Measurements from ENCODE around the gene SEC31B.

The SEC31B gene

GRCh38 chr10:100567249-100567648 lies 47.6 kb upstream of the SEC31B start:
- Histone ChIP-seq H3K9me3 (ENCODE audit: insufficient read depth, low read length) (no peaks in the 10 kb centered on the region), H3F3A (ENCODE audit: insufficient read depth) (no peaks in the 10 kb centered on the region), H3K4me2 (ENCODE audit: low read depth, low read length, poor library complexity, severe bottlenecking) (no peak overlapping the region), H3K9me2 (replicated peaks; ENCODE audit: insufficient read depth, low read length) (no peaks in the 10 kb centered on the region), H3K36me3 (ENCODE audit: low read length) (no peaks in the 10 kb centered on the region), H3K79me2 (ENCODE audit: insufficient read depth, low read length) (no peaks in the 10 kb centered on the region), H3K27me3 (ENCODE audit: low read length) (no peaks in the 10 kb centered on the region), H4K20me1 (ENCODE audit: low read depth, low read length) (no peaks in the 10 kb centered on the region), H3K4me3 (ENCODE audit: insufficient read depth, low read length, poor library complexity, severe bottlenecking) (no peak overlapping the region), H3K27ac (ENCODE audit: low read depth, low read length) (no peak overlapping the region), H2AFZ (ENCODE audit: low read depth, low read length, severe bottlenecking) (no peak overlapping the region), H3K9ac (ENCODE audit: low read length) (no peak overlapping the region)
- TF ChIP-seq EZH2phosphoT487 (conservative IDR thresholded peaks at IDR 0.05; ENCODE audit: low read length) (no peak), CTCF (IDR thresholded peaks at IDR 0.05; ENCODE audit: insufficient read depth, low read length, poor library complexity, severe bottlenecking) (no peak)

- Histone ChIP-seq H3K9me3 (ENCODE audit: insufficient read depth, low read length) (no peaks in the 10 kb centered on the region), H2AFZ (ENCODE audit: low read depth, low read length, severe bottlenecking) (no peak overlapping the region), H3K36me3 (ENCODE audit: low read length) (no peaks in the 10 kb centered on the region), H3K9ac (ENCODE audit: low read length) (no peak overlapping the region), H3K79me2 (ENCODE audit: insufficient read depth, low read length) (no peaks in the 10 kb centered on the region), H3F3A (ENCODE audit: insufficient read depth) (no peaks in the 10 kb centered on the region), H3K4me3 (ENCODE audit: insufficient read depth, low read length, poor library complexity, severe bottlenecking) (no peak overlapping the region), H3K9me2 (replicated peaks; ENCODE audit: insufficient read depth, low read length) (no peaks in the 10 kb centered on the region), H3K27ac (ENCODE audit: low read depth, low read length) (no peak overlapping the region), H4K20me1 (ENCODE audit: low read depth, low read length) (no peaks in the 10 kb centered on the region), H3K4me2 (ENCODE audit: low read depth, low read length, poor library complexity, severe bottlenecking) (no peak overlapping the region), H3K27me3 (ENCODE audit: low read length) (no peaks in the 10 kb centered on the region)
- TF ChIP-seq CTCF (IDR thresholded peaks at IDR 0.05; ENCODE audit: insufficient read depth, low read length, poor library complexity, severe bottlenecking) (no peak), EZH2phosphoT487 (conservative IDR thresholded peaks at IDR 0.05; ENCODE audit: low read length) (no peak)
Measured at GRCh38 chr10:100566561-100566960, 46.9 kb upstream of the SEC31B start.

- Histone ChIP-seq H3K79me2 (ENCODE audit: insufficient read depth, low read length) (no peaks in the 10 kb centered on the region), H3K4me2 (ENCODE audit: low read depth, low read length, poor library complexity, severe bottlenecking) (no peak overlapping the region), H3K9ac (ENCODE audit: low read length) (no peak overlapping the region), H3K27ac (ENCODE audit: low read depth, low read length) (no peak overlapping the region), H2AFZ (ENCODE audit: low read depth, low read length, severe bottlenecking) (no peak overlapping the region), H4K20me1 (ENCODE audit: low read depth, low read length) (no peaks in the 10 kb centered on the region), H3K9me3 (ENCODE audit: insufficient read depth, low read length) (no peaks in the 10 kb centered on the region), H3K9me2 (replicated peaks; ENCODE audit: insufficient read depth, low read length) (no peaks in the 10 kb centered on the region), H3K4me3 (ENCODE audit: insufficient read depth, low read length, poor library complexity, severe bottlenecking) (no peak overlapping the region), H3F3A (ENCODE audit: insufficient read depth) (no peaks in the 10 kb centered on the region), H3K36me3 (ENCODE audit: low read length) (no peaks in the 10 kb centered on the region), H3K27me3 (ENCODE audit: low read length) (no peaks in the 10 kb centered on the region)
- no peak for TF ChIP-seq CTCF (IDR thresholded peaks at IDR 0.05; ENCODE audit: insufficient read depth, low read length, poor library complexity, severe bottlenecking)
- no peak for TF ChIP-seq EZH2phosphoT487 (conservative IDR thresholded peaks at IDR 0.05; ENCODE audit: low read length)
Measured at GRCh38 chr10:100565206-100565985, 45.7 kb upstream of the SEC31B start.
